IMR-90 (cell line): Measurements from ENCODE around the gene ZCWPW1. TPM values are rescaled to one million over a fixed set of nuclear protein-coding genes. Genes with fewer than 3 reads are reported as not detected.

Experiments
- ATAC-seq: fragments of 200-7000 bp; cut with Tn5 transposase; 2 replicates; pipeline ENCODE4 v1.9.1; 2020; ENCODE audit warnings: low read depth, mild to moderate bottlenecking, moderate library complexity
- BruUV-seq: library from RNA; stranded (reverse); fragments of 400-500 nt; replicated peaks from 2 replicates; lab custom pipeline; 2021; lab: Mats Ljungman, UMichigan
- CTCF ChIA-PET: fragments of 300-600 bp; formaldehyde crosslinking; extraction: SDS; loops from one replicate; lab custom pipeline; 2021; ENCODE audit warnings: antibody characterized with exemption; lab: Yijun Ruan, JAX
- POLR2A ChIA-PET: fragments of 300-600 bp; sonication (Branson Sonifier 250); formaldehyde crosslinking; loops from one replicate; lab custom pipeline; 2022; ENCODE audit warnings: antibody characterized with exemption; ENCODE audit not compliant: unreplicated experiment; lab: Charles Lee
- DNase-seq: peaks from one replicate; pipeline ENCODE4 v3.0.0; 2013
- H2AFZ ChIP-seq: replicated peaks from 2 replicates; pipeline ENCODE3; 2013; ENCODE audit warnings: low read length, mild to moderate bottlenecking; ENCODE audit not compliant: poor library complexity
- H2AK5ac ChIP-seq: 2 replicates; pipeline ENCODE4 v1.6.1; 2013; ENCODE audit warnings: low read depth, low read length, inconsistent platforms
- H2AK9ac ChIP-seq: replicated peaks from 2 replicates; pipeline ENCODE3; 2013; ENCODE audit warnings: mild to moderate bottlenecking, low read depth, low read length, moderate library complexity; ENCODE audit not compliant: poor library complexity
- H2BK120ac ChIP-seq: 2 replicates; pipeline ENCODE4 v1.6.1; 2013; ENCODE audit warnings: low read depth, low read length, inconsistent platforms
- H2BK15ac ChIP-seq: 3 replicates; pipeline ENCODE4 v1.6.1; 2013; ENCODE audit warnings: low read depth, low read length, inconsistent platforms
- H2BK20ac ChIP-seq: 2 replicates; pipeline ENCODE4 v1.6.1; 2013; ENCODE audit warnings: low read depth, mild to moderate bottlenecking, inconsistent platforms, low read length, moderate library complexity
- H2BK5ac ChIP-seq: 2 replicates; pipeline ENCODE4 v1.6.1; 2013; ENCODE audit warnings: mild to moderate bottlenecking, low read depth, low read length, inconsistent platforms; ENCODE audit not compliant: poor library complexity, severe bottlenecking
- H3K14ac ChIP-seq: replicated peaks from 2 replicates; pipeline ENCODE4 v1.6.1; 2013; ENCODE audit warnings: low read depth, low read length, inconsistent platforms
- H3K18ac ChIP-seq: 2 replicates; pipeline ENCODE4 v1.6.1; 2013; ENCODE audit warnings: low read depth, low read length, control low read depth
- H3K23ac ChIP-seq: 2 replicates; pipeline ENCODE4 v1.6.1; 2013; ENCODE audit warnings: low read depth, low read length, inconsistent platforms
- H3K27ac ChIP-seq: 2 replicates; pipeline ENCODE4 v1.5.1; 2013; ENCODE audit warnings: mild to moderate bottlenecking, control low read depth, low read length; ENCODE audit not compliant: insufficient read depth
- H3K27me3 ChIP-seq: 2 replicates; pipeline ENCODE4 v1.6.1; 2013; ENCODE audit warnings: low read length; ENCODE audit not compliant: control insufficient read depth, insufficient read depth
- H3K36me3 ChIP-seq: 2 replicates; pipeline ENCODE4 v1.6.1; 2013; ENCODE audit warnings: low read length, mixed read lengths; ENCODE audit not compliant: control insufficient read depth, insufficient read depth
- H3K4ac ChIP-seq: 2 replicates; pipeline ENCODE4 v1.6.1; 2013; ENCODE audit warnings: low read depth, low read length, inconsistent platforms
- H3K4me1 ChIP-seq: 2 replicates; pipeline ENCODE4 v1.6.1; 2013; ENCODE audit warnings: low read length, mixed read lengths; ENCODE audit not compliant: control insufficient read depth, insufficient read depth
- H3K4me2 ChIP-seq: 2 replicates; pipeline ENCODE4 v1.6.1; 2013; ENCODE audit warnings: low read depth, mild to moderate bottlenecking, control low read depth, low read length, moderate library complexity
- H3K4me3 ChIP-seq: 2 replicates; pipeline ENCODE4 v1.5.1; 2013; ENCODE audit warnings: low read depth, mild to moderate bottlenecking, control low read depth, low read length, moderate library complexity; ENCODE audit not compliant: insufficient read depth
- H3K56ac ChIP-seq: 2 replicates; pipeline ENCODE4 v1.6.1; 2013; ENCODE audit warnings: low read length, inconsistent platforms; ENCODE audit not compliant: insufficient read depth; ENCODE audit errors: extremely low read depth
- H3K79me1 ChIP-seq, 2 experiments: 2 replicates each; pipeline ENCODE4 v1.6.1; 2013; ENCODE audit warnings: low read length in 2 of 2, inconsistent platforms in 1 of 2, low read depth in 1 of 2
- H3K9ac ChIP-seq: 2 replicates; pipeline ENCODE4 v1.6.1; 2013; ENCODE audit warnings: low read depth, low read length, control low read depth
- H3K9me1 ChIP-seq: 2 replicates; pipeline ENCODE4 v1.6.1; 2013; ENCODE audit warnings: low read length, inconsistent platforms; ENCODE audit not compliant: insufficient read depth
- H3K9me3 ChIP-seq: 2 replicates; pipeline ENCODE4 v1.6.1; 2013; ENCODE audit warnings: low read length; ENCODE audit not compliant: control insufficient read depth, insufficient read depth
- H4K20me1 ChIP-seq: 2 replicates; pipeline ENCODE4 v1.6.1; 2013; ENCODE audit warnings: low read length, inconsistent platforms; ENCODE audit not compliant: insufficient read depth
- H4K5ac ChIP-seq: 2 replicates; pipeline ENCODE4 v1.6.1; 2013; ENCODE audit warnings: mild to moderate bottlenecking, low read depth, low read length, control low read depth
- H4K8ac ChIP-seq, 2 experiments: 2 replicates each; pipeline ENCODE4 v1.6.1; 2013; ENCODE audit warnings: low read depth in 2 of 2, low read length in 2 of 2, control low read depth in 1 of 2, inconsistent platforms in 1 of 2
- H4K91ac ChIP-seq: 2 replicates; pipeline ENCODE4 v1.6.1; 2013; ENCODE audit warnings: low read depth, low read length, inconsistent platforms; ENCODE audit not compliant: insufficient read depth
- BHLHE40 ChIP-seq: fragments of 150-350 bp; IDR thresholded peaks from 2 replicates; pipeline ENCODE4 v1.6.1; 2016; ENCODE audit warnings: mild to moderate bottlenecking, low read depth, low read length
- CEBPB ChIP-seq: IDR thresholded peaks from 2 replicates; pipeline ENCODE4 v1.6.1; 2012; ENCODE audit warnings: low read depth, low read length, improper control_type of control experiment
- CHD1 ChIP-seq: IDR thresholded peaks from 2 replicates; pipeline ENCODE4 v1.6.1; 2012; ENCODE audit warnings: low read depth, low read length, improper control_type of control experiment
- CTCF ChIP-seq: conservative IDR thresholded peaks from 2 replicates; pipeline ENCODE4 v1.5.1; 2012; ENCODE audit warnings: mild to moderate bottlenecking, low read depth, low read length, improper control_type of control experiment
- ELK1 ChIP-seq: fragments of 150-350 bp; IDR thresholded peaks from 2 replicates; pipeline ENCODE4 v1.6.1; 2016; ENCODE audit warnings: low read depth, mild to moderate bottlenecking, low read length, moderate library complexity, borderline replicate concordance
- FOS ChIP-seq: fragments of 150-350 bp; IDR thresholded peaks from 2 replicates; pipeline ENCODE4 v1.6.1; 2016; ENCODE audit warnings: low read depth, low read length
- MAFK ChIP-seq: IDR thresholded peaks from 2 replicates; pipeline ENCODE4 v1.6.1; 2012; ENCODE audit warnings: low read depth, low read length, improper control_type of control experiment
- MAZ ChIP-seq: IDR thresholded peaks from 2 replicates; pipeline ENCODE4 v1.6.1; 2012; ENCODE audit warnings: low read depth, mild to moderate bottlenecking, low read length, improper control_type of control experiment, moderate library complexity, borderline replicate concordance
- MXI1 ChIP-seq: IDR thresholded peaks from 2 replicates; pipeline ENCODE4 v1.6.1; 2012; ENCODE audit warnings: low read depth, mild to moderate bottlenecking, low read length, moderate library complexity, borderline replicate concordance
- NFE2L2 ChIP-seq: fragments of 150-350 bp; IDR thresholded peaks from 2 replicates; pipeline ENCODE4 v1.6.1; 2016; ENCODE audit warnings: low read depth, mild to moderate bottlenecking, low read length
- POLR2A ChIP-seq: IDR thresholded peaks from 2 replicates; pipeline ENCODE4 v1.6.1; 2012; ENCODE audit warnings: mild to moderate bottlenecking, low read depth, low read length
- RAD21 ChIP-seq: IDR thresholded peaks from 2 replicates; pipeline ENCODE4 v1.6.1; 2012; ENCODE audit warnings: low read length, improper control_type of control experiment
- RCOR1 ChIP-seq: IDR thresholded peaks from 2 replicates; pipeline ENCODE4 v1.6.1; 2012; ENCODE audit warnings: mild to moderate bottlenecking, low read length, improper control_type of control experiment; ENCODE audit not compliant: insufficient replicate concordance
- RFX5 ChIP-seq: IDR thresholded peaks from 2 replicates; pipeline ENCODE4 v1.8.0; 2012; ENCODE audit warnings: low read depth, mild to moderate bottlenecking, low read length, moderate library complexity
- SMC3 ChIP-seq: fragments of 150-350 bp; IDR thresholded peaks from 2 replicates; pipeline ENCODE4 v1.6.1; 2016; ENCODE audit warnings: low read depth, mild to moderate bottlenecking, antibody characterized with exemption, low read length, moderate library complexity
- USF2 ChIP-seq: fragments of 150-350 bp; IDR thresholded peaks from 2 replicates; pipeline ENCODE4 v1.6.1; 2017; ENCODE audit warnings: mild to moderate bottlenecking, antibody characterized with exemption, low read length, low read depth
- WGBS, 2 experiments: methylation state at CpG; one replicate each; pipeline versions ENCODE4 v1.1.5 to v1.1.7; 2013; ENCODE audit warnings: missing lambda C conversion rate in 2 of 2; ENCODE audit not compliant: insufficient read length in 1 of 2; ENCODE audit errors: extremely low coverage in 2 of 2; 5-methylcytosine and 5-hydroxymethylcytosine counted together
- dilution Hi-C: fragments of 300-500 bp; cut with HindIII; formaldehyde crosslinking; loops from one replicate; pipeline ENCODE4 v1.14.3; 2018; ENCODE audit warnings: low sequenced_read_pairs; ENCODE audit not compliant: unreplicated experiment
- in situ Hi-C: fragments of 300-500 bp; cut with MboI; formaldehyde crosslinking; loops from 3 replicates; pipeline ENCODE4 v1.14.3; 2019; ENCODE audit warnings: low sequenced_read_pairs, inconsistent platforms, mixed read lengths
- intact Hi-C: fragments of 100-400 bp; cut with micrococcal nuclease; formaldehyde crosslinking; loops from 2 replicates; pipeline ENCODE4 v1.10.0; 2022
- polyA plus RNA-seq, 3 experiments: library from polyadenylated mRNA; depleted of rRNA; stranded (reverse); fragments of >200 nt; gene quantifications; 2 replicates each; pipeline ENCODE4 v1.2.3, GENCODE V29; 2012; ENCODE audit warnings: low replicate concordance in 1 of 3
- total RNA-seq: library from RNA; depleted of rRNA; stranded (reverse); fragments of >200 nt; gene quantifications from 2 replicates; pipeline ENCODE4 v1.2.3, GENCODE V29; 2012

ZCWPW1 gene
- total and polyA plus RNA-seq, 2 of the 4 experiments (the other 2 are of a cell fraction), result 0.72 to 1.3 TPM

GRCh38 chr7:100396421-100396982 lies 32.0 kb downstream of the ZCWPW1 start:
- H3K27ac ChIP-seq, result no peak overlapping the region
- H3K4me3 ChIP-seq, result no peak overlapping the region
- no peak overlapping the region for H2BK20ac ChIP-seq
- H3K79me1 ChIP-seq, result no peaks in the 10 kb centered on the region
- H3K14ac ChIP-seq, result no peak overlapping the region
- H3K27me3 ChIP-seq, result peaks cover 49% of the 10 kb centered on the region
- no TSS peak for BruUV-seq
- no peak overlapping the region for H3K4me2 ChIP-seq
- no peak overlapping the region for H2AK5ac ChIP-seq
- no peak for TF ChIP-seq SMC3
- TF ChIP-seq MXI1, result no peak
- TF ChIP-seq BHLHE40, result no peak
- no peak for TF ChIP-seq USF2
- TF ChIP-seq CTCF, result no peak
- TF ChIP-seq CHD1, result no peak
- TF ChIP-seq CEBPB, result no peak
- no peak for TF ChIP-seq RAD21
- no peak for TF ChIP-seq ELK1
- no peak for TF ChIP-seq RCOR1
- TF ChIP-seq MAFK, result no peak
- no peak for TF ChIP-seq FOS
- TF ChIP-seq POLR2A, result no peak
- no peak for TF ChIP-seq RFX5
- no peak for TF ChIP-seq MAZ
- TF ChIP-seq NFE2L2, result no peak
- intact Hi-C loops, result no loop called here
- no peak for DNase-seq
- no peak overlapping the region for H3K18ac ChIP-seq
- no peaks in the 10 kb centered on the region; the same call in 1 of the 2 replicates for H3K9me1 ChIP-seq
- H3K23ac ChIP-seq, result no peak overlapping the region
- H3K56ac ChIP-seq, result no peak overlapping the region
- no peak overlapping the region for H2AFZ ChIP-seq
- dilution Hi-C loops, result no loop called here
- no peak overlapping the region for H2BK120ac ChIP-seq
- H4K20me1 ChIP-seq, result no peaks in the 10 kb centered on the region
- no peak overlapping the region for H3K4ac ChIP-seq
- ChIA-PET CTCF (interaction anchor here (0.6 kb wide), 2 partner anchors 28 to 1986 kb away, joined by 3 read pairs; no protein-coding TSS in a partner anchor), POLR2A (interaction anchor here (0.6 kb wide), 1 partner anchor 276 kb away, joined by 3 read pairs; no protein-coding TSS in a partner anchor)
- no peaks in the 10 kb centered on the region for H3K36me3 ChIP-seq
- in situ Hi-C loops, result no loop called here
- H3K4me1 ChIP-seq, result no peaks in the 10 kb centered on the region
- H4K8ac ChIP-seq, result no peak overlapping the region
- peaks cover 4% of the 10 kb centered on the region for H3K9me3 ChIP-seq
- WGBS, 2 experiments, result 40% methylated on average over 1 of the region's 9 CpGs; no CpG with 5 or more reads in 1 of the 2 experiments
- no peak overlapping the region for H2BK15ac ChIP-seq
- no peak for ATAC-seq
- no peak overlapping the region for H4K91ac ChIP-seq
- no peak overlapping the region for H3K9ac ChIP-seq
- no peak overlapping the region for H2BK5ac ChIP-seq
- no peak overlapping the region for H4K5ac ChIP-seq
- no peak overlapping the region for H2AK9ac ChIP-seq
